ENCODE measurements around the gene VRK1. TPM values are rescaled to one million over a fixed set of nuclear protein-coding genes. Genes with fewer than 3 reads are reported as not detected.

The VRK1 gene
- total RNA-seq = 22.9 and 37.8 TPM in 2 replicates

GRCh38 chr14:96796851-96797581 is at the start of gene VRK1:
VRK1 (plus strand) TSS chr14:96797382; CDS start chr14:96833472, 36,090 bp downstream.

